ENCODE results near the gene CDRT4. TPM values are rescaled to one million over a fixed set of nuclear protein-coding genes. Genes with fewer than 3 reads are reported as not detected.

The CDRT4 gene
- total and polyA plus RNA-seq, 2 experiments from 2014 or later = 6.5 to 13.0 TPM

DNA sequence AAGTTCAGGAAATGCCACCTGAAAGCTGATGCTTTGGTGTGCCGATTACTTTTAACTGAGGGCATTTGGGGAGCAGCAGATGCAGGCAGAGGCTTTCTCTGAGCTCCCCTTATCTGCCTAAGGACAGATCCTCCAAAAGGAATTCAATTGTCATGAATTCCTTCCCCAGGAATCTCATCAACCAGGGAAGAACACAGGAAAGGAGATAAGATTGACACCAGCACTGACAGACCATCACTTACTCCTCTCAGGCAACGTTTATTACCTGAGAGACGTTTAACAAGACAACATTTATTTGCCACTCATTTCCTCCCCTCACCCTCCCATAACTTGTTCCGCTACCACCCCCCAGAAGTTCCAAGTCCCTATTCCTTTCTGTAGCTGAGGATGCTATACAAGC lies 17.6 kb upstream of the CDRT4 start (continued):
- TF ChIP-seq, protein P1, sequence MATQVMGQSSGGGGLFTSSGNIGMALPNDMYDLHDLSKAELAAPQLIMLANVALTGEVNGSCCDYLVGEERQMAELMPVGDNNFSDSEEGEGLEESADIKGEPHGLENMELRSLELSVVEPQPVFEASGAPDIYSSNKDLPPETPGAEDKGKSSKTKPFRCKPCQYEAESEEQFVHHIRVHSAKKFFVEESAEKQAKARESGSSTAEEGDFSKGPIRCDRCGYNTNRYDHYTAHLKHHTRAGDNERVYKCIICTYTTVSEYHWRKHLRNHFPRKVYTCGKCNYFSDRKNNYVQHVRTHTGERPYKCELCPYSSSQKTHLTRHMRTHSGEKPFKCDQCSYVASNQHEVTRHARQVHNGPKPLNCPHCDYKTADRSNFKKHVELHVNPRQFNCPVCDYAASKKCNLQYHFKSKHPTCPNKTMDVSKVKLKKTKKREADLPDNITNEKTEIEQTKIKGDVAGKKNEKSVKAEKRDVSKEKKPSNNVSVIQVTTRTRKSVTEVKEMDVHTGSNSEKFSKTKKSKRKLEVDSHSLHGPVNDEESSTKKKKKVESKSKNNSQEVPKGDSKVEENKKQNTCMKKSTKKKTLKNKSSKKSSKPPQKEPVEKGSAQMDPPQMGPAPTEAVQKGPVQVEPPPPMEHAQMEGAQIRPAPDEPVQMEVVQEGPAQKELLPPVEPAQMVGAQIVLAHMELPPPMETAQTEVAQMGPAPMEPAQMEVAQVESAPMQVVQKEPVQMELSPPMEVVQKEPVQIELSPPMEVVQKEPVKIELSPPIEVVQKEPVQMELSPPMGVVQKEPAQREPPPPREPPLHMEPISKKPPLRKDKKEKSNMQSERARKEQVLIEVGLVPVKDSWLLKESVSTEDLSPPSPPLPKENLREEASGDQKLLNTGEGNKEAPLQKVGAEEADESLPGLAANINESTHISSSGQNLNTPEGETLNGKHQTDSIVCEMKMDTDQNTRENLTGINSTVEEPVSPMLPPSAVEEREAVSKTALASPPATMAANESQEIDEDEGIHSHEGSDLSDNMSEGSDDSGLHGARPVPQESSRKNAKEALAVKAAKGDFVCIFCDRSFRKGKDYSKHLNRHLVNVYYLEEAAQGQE (IDR thresholded peaks at IDR 0.05; ENCODE audit: unreplicated experiment) = no peak
- no peak for TF ChIP-seq ZNF114 (CRISPR knock-in tag; IDR thresholded peaks at IDR 0.05)
- TF ChIP-seq NANOG (IDR thresholded peaks at IDR 0.05; ENCODE audit: borderline replicate concordance) = no peak
- no peak for TF ChIP-seq CTCF (conservative IDR thresholded peaks at IDR 0.05; ENCODE audit: low read depth in 2 of 2)
- TF ChIP-seq, protein P2, sequence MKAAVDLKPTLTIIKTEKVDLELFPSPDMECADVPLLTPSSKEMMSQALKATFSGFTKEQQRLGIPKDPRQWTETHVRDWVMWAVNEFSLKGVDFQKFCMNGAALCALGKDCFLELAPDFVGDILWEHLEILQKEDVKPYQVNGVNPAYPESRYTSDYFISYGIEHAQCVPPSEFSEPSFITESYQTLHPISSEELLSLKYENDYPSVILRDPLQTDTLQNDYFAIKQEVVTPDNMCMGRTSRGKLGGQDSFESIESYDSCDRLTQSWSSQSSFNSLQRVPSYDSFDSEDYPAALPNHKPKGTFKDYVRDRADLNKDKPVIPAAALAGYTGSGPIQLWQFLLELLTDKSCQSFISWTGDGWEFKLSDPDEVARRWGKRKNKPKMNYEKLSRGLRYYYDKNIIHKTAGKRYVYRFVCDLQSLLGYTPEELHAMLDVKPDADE (IDR thresholded peaks at IDR 0.05) = no peak
- no peak for TF ChIP-seq EZH2 (IDR thresholded peaks at IDR 0.05; ENCODE audit: low read depth, unreplicated experiment)
- TF ChIP-seq STAT1 (IDR thresholded peaks at IDR 0.05; ENCODE audit: unreplicated experiment) = no peak

DNA sequence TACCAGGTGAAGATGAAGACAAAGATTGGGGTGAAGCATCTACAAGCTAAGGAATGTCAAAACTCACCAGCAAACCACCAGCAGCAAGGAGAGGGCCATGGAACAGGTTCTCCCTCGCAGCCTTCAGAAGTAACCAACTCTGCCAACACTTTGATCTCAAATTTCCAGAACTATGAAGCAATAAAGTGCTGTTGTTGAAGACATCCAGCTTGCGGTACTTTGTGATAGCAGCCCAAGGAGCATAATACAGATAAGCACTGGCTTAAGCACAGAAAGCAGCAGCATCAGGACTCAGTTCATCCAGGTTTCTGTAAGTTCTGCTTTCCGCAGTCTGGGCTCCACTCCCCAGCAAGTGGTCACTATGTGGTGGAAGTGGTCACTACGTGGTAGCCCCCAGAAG lies 16.0 kb upstream of the CDRT4 start:
- no peak overlapping the region for H3K4me3 ChIP-seq
- Mint-ChIP-seq H3K9me3 (no peaks in the 10 kb centered on the region), H3K27ac (no peak overlapping the region), H3K4me1 (peaks cover 19% of the 10 kb centered on the region), H3K36me3 (ENCODE audit: low read depth) (peaks cover 24% of the 10 kb centered on the region), H3K4me3 (no peak overlapping the region), H3K27me3 (ENCODE audit: insufficient read depth, low read depth, poor library complexity) (peaks cover 10% of the 10 kb centered on the region)
- no peak overlapping the region for H3K27ac ChIP-seq (ENCODE audit: low read depth)
- H3K4me1 ChIP-seq (ENCODE audit: insufficient read depth) = peaks cover 6% of the 10 kb centered on the region; the same call in 1 of the 2 replicates
- H3K79me2 ChIP-seq (replicated peaks; ENCODE audit: insufficient read depth) = no peaks in the 10 kb centered on the region; the same call in 1 of the 2 replicates
- no peak overlapping the region for H3K4me2 ChIP-seq
- H3K27me3 ChIP-seq (ENCODE audit: insufficient read depth) = no peaks in the 10 kb centered on the region
- H4K20me1 ChIP-seq (replicated peaks; ENCODE audit: insufficient read depth) = no peaks in the 10 kb centered on the region
- H3K36me3 ChIP-seq (ENCODE audit: insufficient read depth) = peaks cover 6% of the 10 kb centered on the region; the same call in 1 of the 2 replicates
- no peak overlapping the region for H2AFZ ChIP-seq
- no peak for ATAC-seq
- no peaks in the 10 kb centered on the region for H3F3A ChIP-seq (replicated peaks; ENCODE audit: low read depth)
- H3K9me2 ChIP-seq (ENCODE audit: insufficient read depth) = no peaks in the 10 kb centered on the region
- no peak for DNase-seq (ENCODE audit: low spot score)
- TF ChIP-seq POLR2AphosphoS5 (IDR thresholded peaks at IDR 0.05; ENCODE audit: low read depth) (no peak), ZNF331 (CRISPR knock-in tag; IDR thresholded peaks at IDR 0.05; ENCODE audit: low read depth) (no peak), NANOG (IDR thresholded peaks at IDR 0.05; ENCODE audit: borderline replicate concordance) (no peak), ZNF114 (CRISPR knock-in tag; IDR thresholded peaks at IDR 0.05) (no peak), EZH2phosphoT487 (IDR thresholded peaks at IDR 0.05; ENCODE audit: unreplicated experiment) (no peak)
- TF ChIP-seq, protein P1 (IDR thresholded peaks at IDR 0.05; ENCODE audit: unreplicated experiment) = no peak
- TF ChIP-seq, protein P2 (IDR thresholded peaks at IDR 0.05) = no peak

Data from GM23338 (cell line).